Transverse colon (tissue), 4 donors: Measurements from ENCODE around the gene RNF187. TPM values are rescaled to one million over a fixed set of nuclear protein-coding genes. Genes with fewer than 3 reads are reported as not detected.

Experiments used
- DNase-seq: peaks from one replicate; pipeline ENCODE4 v3.0.0-alpha.2; 2019
- H3K27ac ChIP-seq, 4 donors: fragments of 200-600 bp; sonication (generic); 2 replicates each; pipeline ENCODE4 v1.5.1; 2016 to 2018; ENCODE audit warnings: inconsistent platforms in 4 of 4
- H3K27me3 ChIP-seq: fragments of 200-600 bp; sonication (generic); 2 replicates; pipeline ENCODE4 v1.5.1; 2017; ENCODE audit warnings: inconsistent platforms
- H3K36me3 ChIP-seq, 4 donors: fragments of 200-600 bp; sonication (generic); 2 replicates each; pipeline ENCODE4 v1.5.1; 2017 to 2019; ENCODE audit warnings: inconsistent platforms in 4 of 4
- H3K4me1 ChIP-seq, 4 donors: fragments of 200-600 bp; sonication (generic); 2 replicates each; pipeline ENCODE4 v1.5.1; 2017 to 2020; ENCODE audit warnings: inconsistent platforms in 4 of 4
- H3K4me3 ChIP-seq, 4 donors: fragments of 200-600 bp; sonication (generic); 1 replicate in 1 of 4; 2 replicates in 3 of 4; pipeline versions ENCODE4 v1.5.1 to v1.6.1; 2017 to 2019; ENCODE audit warnings: inconsistent platforms in 4 of 4
- H3K9me3 ChIP-seq, 2 donors: fragments of 200-600 bp; sonication (generic); 2 replicates each; pipeline ENCODE4 v1.5.1; 2017 to 2019; ENCODE audit warnings: inconsistent platforms in 2 of 2
- EP300 ChIP-seq: sonication (generic); formaldehyde crosslinking; IDR thresholded peaks from one replicate; pipeline ENCODE4 v1.6.1; 2017; ENCODE audit warnings: antibody characterized with exemption, low read depth
- POLR2A ChIP-seq: fragments of 450-650 bp; IDR thresholded peaks from one replicate; pipeline ENCODE4 v1.6.1; 2016; ENCODE audit warnings: antibody characterized with exemption, mild to moderate bottlenecking, moderate library complexity
- POLR2AphosphoS5 ChIP-seq, 3 donors: sonication (generic); formaldehyde crosslinking; IDR thresholded peaks; one replicate each; pipeline ENCODE4 v1.6.1; 2016; ENCODE audit warnings: antibody characterized with exemption in 3 of 3
- WGBS, 2 donors: methylation state at CpG; one replicate each; pipeline ENCODE4 v1.1.5; 2018; ENCODE audit warnings: low coverage in 1 of 2; 5-methylcytosine and 5-hydroxymethylcytosine counted together
- in situ Hi-C, 4 donors: fragments of 200-750 bp; cut with MboI; loops; one replicate each; pipeline versions ENCODE4 v1.15.0 to v1.15.1; 2017; ENCODE audit warnings: low sequenced_read_pairs in 3 of 4, low pct_ligation_motif_present in 1 of 4, low pct_unique_long_range_greater_than_20kb in 1 of 4
- intact Hi-C: fragments of 100-400 bp; cut with DNase I; formaldehyde crosslinking; loops from one replicate; pipeline ENCODE4 v1.15.1; 2023; ENCODE audit warnings: low total_unique reads
- total RNA-seq, 4 donors: library from RNA; depleted of rRNA; stranded (reverse); fragments of >200 nt; gene quantifications; one replicate each; pipeline ENCODE4 v1.1.0, GENCODE V29; 2016
- TF ChIP-seq, protein P1 (sequence below), 5 experiments: fragments of 200-600 bp in 3 of 5; fragments of 450-650 bp in 2 of 5; sonication (generic) in 3 of 5; IDR thresholded peaks; 1 replicate in 2 of 5; 2 replicates in 3 of 5; pipeline ENCODE4 v1.5.1; 2016 to 2017; ENCODE audit warnings: antibody characterized with exemption in 5 of 5, inconsistent platforms in 3 of 5, mild to moderate bottlenecking in 2 of 5, moderate library complexity in 1 of 5

Gene RNF187
- total RNA-seq, 4 donors from 2014 or later: 13.8 to 110 (median 27.1) TPM

DNA sequence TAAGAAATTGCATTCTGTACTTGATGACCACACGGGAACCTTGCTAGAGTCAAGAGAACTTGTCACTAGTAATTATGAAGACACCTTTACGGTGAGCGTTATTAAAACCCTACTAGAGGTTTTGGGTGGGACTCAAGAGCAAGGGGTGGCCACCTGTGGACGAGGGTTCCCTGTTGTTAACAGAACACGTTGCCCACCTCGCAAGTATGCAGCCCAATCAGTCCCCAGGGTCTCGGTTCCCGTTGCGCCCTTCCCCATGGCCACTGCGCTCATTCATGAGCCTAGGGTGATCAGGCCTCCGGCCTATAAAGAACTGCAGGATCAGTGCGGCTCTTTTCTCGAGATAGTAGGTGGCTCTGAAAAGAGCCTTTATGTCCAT is 30.2 kb upstream of the RNF187 start:
- Histone ChIP-seq H3K4me3 (peak overlapping the region; percentile 8 to 60 (median 46)), H3K36me3 (no peaks in the 10 kb centered on the region), H3K27me3 (peaks cover 39% of the 10 kb centered on the region), H3K4me1 (peaks cover 0 to 38% (median 19%) of the 10 kb centered on the region in 4 donors), H3K27ac (peak overlapping the region; percentile 87 to 95 (median 92)), H3K9me3 (no peaks in the 10 kb centered on the region)
- WGBS, 2 donors: 10 to 11% methylated on average over 3 to 11 of the region's 13 CpGs
- in situ Hi-C loops (no loop called here), intact Hi-C loops (no loop called here)
- TF ChIP-seq, protein P1, sequence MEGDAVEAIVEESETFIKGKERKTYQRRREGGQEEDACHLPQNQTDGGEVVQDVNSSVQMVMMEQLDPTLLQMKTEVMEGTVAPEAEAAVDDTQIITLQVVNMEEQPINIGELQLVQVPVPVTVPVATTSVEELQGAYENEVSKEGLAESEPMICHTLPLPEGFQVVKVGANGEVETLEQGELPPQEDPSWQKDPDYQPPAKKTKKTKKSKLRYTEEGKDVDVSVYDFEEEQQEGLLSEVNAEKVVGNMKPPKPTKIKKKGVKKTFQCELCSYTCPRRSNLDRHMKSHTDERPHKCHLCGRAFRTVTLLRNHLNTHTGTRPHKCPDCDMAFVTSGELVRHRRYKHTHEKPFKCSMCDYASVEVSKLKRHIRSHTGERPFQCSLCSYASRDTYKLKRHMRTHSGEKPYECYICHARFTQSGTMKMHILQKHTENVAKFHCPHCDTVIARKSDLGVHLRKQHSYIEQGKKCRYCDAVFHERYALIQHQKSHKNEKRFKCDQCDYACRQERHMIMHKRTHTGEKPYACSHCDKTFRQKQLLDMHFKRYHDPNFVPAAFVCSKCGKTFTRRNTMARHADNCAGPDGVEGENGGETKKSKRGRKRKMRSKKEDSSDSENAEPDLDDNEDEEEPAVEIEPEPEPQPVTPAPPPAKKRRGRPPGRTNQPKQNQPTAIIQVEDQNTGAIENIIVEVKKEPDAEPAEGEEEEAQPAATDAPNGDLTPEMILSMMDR (IDR thresholded peaks at IDR 0.05): no peak
- TF ChIP-seq EP300 (no peak), POLR2A (no peak), POLR2AphosphoS5 (IDR thresholded peaks at IDR 0.05) (no peak)
- no peak for DNase-seq

- Histone ChIP-seq H3K4me1 (peaks cover 0 to 38% (median 19%) of the 10 kb centered on the region in 4 donors), H3K9me3 (no peaks in the 10 kb centered on the region), H3K4me3 (peak overlapping the region; percentile 8 to 60 (median 46)), H3K36me3 (no peaks in the 10 kb centered on the region), H3K27ac (peak overlapping the region; percentile 87 to 95 (median 92)), H3K27me3 (peaks cover 45% of the 10 kb centered on the region)
- in situ Hi-C loops (no loop called here), intact Hi-C loops (no loop called here)
- peak; percentile 86 for DNase-seq
- TF ChIP-seq, protein P1 (IDR thresholded peaks at IDR 0.05): peak in 4 of 5 experiments; percentile 21 to 65 (median 30)
- peak; percentile 76 for TF ChIP-seq POLR2A
- peak; percentile 87 to 95 (median 94) for TF ChIP-seq POLR2AphosphoS5 (IDR thresholded peaks at IDR 0.05)
- no peak for TF ChIP-seq EP300
- WGBS, 2 donors: 0% methylated on average over 48 of the region's 74 CpGs; no CpG with 5 or more reads in 1 of the 2 donors
Observed at GRCh38 chr1:228457396-228458176, 29.6 kb upstream of the RNF187 start.

DNA sequence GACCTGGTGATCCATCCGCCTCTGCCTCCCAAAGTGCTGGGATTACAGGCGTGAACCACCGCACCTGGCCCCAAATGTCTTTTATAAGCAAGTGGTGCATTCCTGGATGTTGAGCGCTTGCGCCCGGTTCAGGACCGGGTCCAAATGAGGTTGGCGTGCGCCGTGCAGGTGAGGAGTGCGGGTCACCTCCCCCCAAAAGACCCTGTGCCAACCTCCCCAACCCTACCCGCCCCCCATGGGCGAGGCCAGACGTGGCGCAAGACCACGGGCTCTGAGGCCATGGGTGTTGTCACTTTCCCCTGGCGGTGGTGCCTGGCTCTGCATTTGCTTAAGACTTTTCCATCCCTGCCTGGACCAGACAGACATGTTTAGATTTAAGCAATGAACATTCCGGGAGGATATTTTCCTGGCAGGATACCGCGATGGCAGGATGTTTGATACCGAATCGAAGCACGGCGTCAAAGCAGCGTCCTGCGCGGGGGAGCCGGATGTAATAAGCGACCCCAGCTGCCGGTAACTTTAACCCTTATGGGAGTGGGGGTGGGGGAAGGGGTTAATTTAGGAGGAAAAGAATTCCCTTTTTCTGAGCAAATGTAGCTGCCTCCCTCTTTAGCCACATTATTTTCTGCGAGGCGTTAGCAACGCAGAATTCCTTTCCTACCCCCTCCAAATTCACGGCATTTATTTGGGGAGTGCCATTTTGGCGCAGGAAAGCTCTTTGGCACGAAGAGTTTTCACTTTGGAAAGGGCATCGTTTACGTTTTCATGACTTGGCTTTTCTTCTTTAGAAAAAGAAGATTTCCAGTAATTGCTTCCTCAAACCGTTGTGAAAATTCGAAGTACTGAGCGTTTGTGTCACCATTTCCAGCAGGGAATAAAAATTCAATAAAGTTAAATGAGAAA is 27.8 kb upstream of the RNF187 start:
- WGBS, 2 donors: 7 to 39% methylated on average over 11 to 41 of the region's 41 CpGs
- H3K4me1 ChIP-seq: peaks cover 0 to 45% (median 23%) of the 10 kb centered on the region in 4 donors
- peaks cover 63% of the 10 kb centered on the region for H3K27me3 ChIP-seq
- intact Hi-C loops: no loop called here
- in situ Hi-C loops: no loop called here
- no peaks in the 10 kb centered on the region for H3K9me3 ChIP-seq
- no peaks in the 10 kb centered on the region for H3K36me3 ChIP-seq
- H3K27ac ChIP-seq: peak overlapping the region; percentile 87 to 95 (median 92)
- peak; percentile 58 for DNase-seq
- H3K4me3 ChIP-seq: peak overlapping the region in 3 of 4 donors; percentile 40 to 60 (median 52)
- TF ChIP-seq, protein P1 (IDR thresholded peaks at IDR 0.05): peak; percentile 70 to 79 (median 74)
- TF ChIP-seq EP300: no peak

DNA sequence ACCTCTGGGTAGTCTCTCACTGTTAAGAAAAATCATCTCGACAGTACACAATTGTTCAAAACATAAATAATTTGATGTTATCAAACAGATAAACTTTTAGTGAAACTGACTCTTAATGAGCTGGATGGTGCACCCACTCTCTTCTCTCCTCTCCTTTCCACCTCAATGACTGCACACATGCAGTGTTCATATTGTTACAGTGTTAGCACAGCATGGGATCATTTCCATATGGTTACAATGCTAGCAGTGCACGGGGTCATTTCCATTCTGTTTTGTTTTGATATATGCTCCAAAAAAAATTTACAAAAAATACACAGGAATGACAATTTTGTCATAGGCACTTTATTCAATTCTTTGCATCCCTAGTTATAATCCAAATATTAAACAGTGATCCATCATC is 26.4 kb upstream of the RNF187 start:
- peaks cover 78% of the 10 kb centered on the region for H3K27me3 ChIP-seq
- DNase-seq: no peak
- H3K9me3 ChIP-seq: no peaks in the 10 kb centered on the region
- H3K4me3 ChIP-seq: no peak overlapping the region
- WGBS, 2 donors: 81 to 89% methylated on average over 2 of the region's 2 CpGs
- intact Hi-C loops: no loop called here
- in situ Hi-C loops: no loop called here
- H3K36me3 ChIP-seq: no peaks in the 10 kb centered on the region
- TF ChIP-seq, protein P1 (IDR thresholded peaks at IDR 0.05): no peak
- TF ChIP-seq POLR2A (no peak), POLR2AphosphoS5 (IDR thresholded peaks at IDR 0.05) (no peak), EP300 (no peak)
- H3K4me1 ChIP-seq: peaks cover 0 to 47% (median 23%) of the 10 kb centered on the region in 4 donors
- H3K27ac ChIP-seq: no peak overlapping the region
